ENCODE results near the gene IMP3.

- TF ChIP-seq CTCF (conservative IDR thresholded peaks at IDR 0.05; ENCODE audit: low read length): no peak
- no peak for TF ChIP-seq EZH2phosphoT487 (IDR thresholded peaks at IDR 0.05; ENCODE audit: borderline replicate concordance, low read depth, low read length)
These were observed 42.4 kb upstream of the IMP3 start for GRCh38 chr15:75682181-75683135.

Data from OCI-LY7 (cell line).